GM12878 (cell line): Measurements from ENCODE around the gene MCM5. TPM values are rescaled to one million over a fixed set of nuclear protein-coding genes. Genes with fewer than 3 reads are reported as not detected.

Source experiments
- ATAC-seq: fragments of 200-7000 bp; cut with Tn5 transposase; 3 replicates; pipeline ENCODE4 v1.9.1; 2020; ENCODE audit warnings: mild to moderate bottlenecking, moderate library complexity
- BruUV-seq: library from RNA; stranded (reverse); fragments of 400-500 nt; replicated peaks from 2 replicates; lab custom pipeline; 2021; lab: Mats Ljungman, UMichigan
- CTCF ChIA-PET: fragments of 300-600 bp; sonication (Branson Sonifier 250); formaldehyde crosslinking; extraction: SDS; loops from one replicate; lab custom pipeline; 2021; ENCODE audit warnings: inconsistent platforms; lab: Yijun Ruan, JAX
- POLR2A ChIA-PET: fragments of 350-600 bp; formaldehyde crosslinking; extraction: SDS; loops from one replicate; lab custom pipeline; 2021; ENCODE audit warnings: inconsistent platforms; lab: Charles Lee
- RAD21 ChIA-PET: fragments of 300-600 bp; sonication (Branson Sonifier 250); formaldehyde crosslinking; loops from one replicate; lab custom pipeline; 2023; ENCODE audit warnings: antibody characterized with exemption; ENCODE audit not compliant: unreplicated experiment; lab: Charles Lee
- SMC1A ChIA-PET: fragments of 300-600 bp; sonication (Branson Sonifier 250); formaldehyde crosslinking; loops from one replicate; lab custom pipeline; 2023; ENCODE audit not compliant: unreplicated experiment, uncharacterized antibody; lab: Charles Lee
- DNase-seq: peaks from one replicate; pipeline ENCODE4 v3.0.0-alpha.2; 2011; ENCODE audit warnings: low read depth, low spot score
- FAIRE-seq: peaks from 3 replicates; lab custom pipeline; 2011; peaks lifted over from hg19 to GRCh38; lab: Jason Lieb, UNC
- H2AFZ ChIP-seq: 2 replicates; pipeline ENCODE4 v1.6.0; 2011; ENCODE audit warnings: low read depth, low read length, control low read depth; ENCODE audit not compliant: control insufficient read depth
- H3K27ac ChIP-seq: 2 replicates; pipeline ENCODE4 v1.5.1; 2011; ENCODE audit warnings: control low read depth; ENCODE audit not compliant: control insufficient read depth, insufficient read depth
- H3K27me3 ChIP-seq, 2 experiments: replicated peaks in 1 of 2; 2 replicates each; pipeline versions ENCODE4 v1.6.0 to v1.6.1; 2011; ENCODE audit warnings: low read length in 1 of 2; ENCODE audit not compliant: control insufficient read depth in 2 of 2, insufficient read depth in 2 of 2
- H3K36me3 ChIP-seq, 2 experiments: 2 replicates each; pipeline ENCODE4 v1.5.1; 2011; ENCODE audit warnings: low read length in 1 of 2; ENCODE audit not compliant: control insufficient read depth in 2 of 2, insufficient read depth in 2 of 2
- H3K4me1 ChIP-seq: 2 replicates; pipeline ENCODE4 v1.6.1; 2011; ENCODE audit warnings: mild to moderate bottlenecking, low read length, moderate library complexity, mixed read lengths; ENCODE audit not compliant: control insufficient read depth, insufficient read depth
- H3K4me2 ChIP-seq: 2 replicates; pipeline ENCODE4 v1.6.0; 2011; ENCODE audit warnings: control low read depth; ENCODE audit not compliant: control insufficient read depth, insufficient read depth
- H3K4me3 ChIP-seq: fragments of 200-600 bp; sonication (generic); 2 replicates; pipeline ENCODE4 v1.5.1; 2016
- H3K79me2 ChIP-seq: 2 replicates; pipeline ENCODE4 v1.6.0; 2011; ENCODE audit warnings: low read length; ENCODE audit not compliant: control insufficient read depth, insufficient read depth
- H3K9ac ChIP-seq: 2 replicates; pipeline ENCODE4 v1.8.0; 2011; ENCODE audit warnings: low read length, control low read depth, mixed read lengths; ENCODE audit not compliant: control insufficient read depth, insufficient read depth
- H3K9me3 ChIP-seq: replicated peaks from 3 replicates; pipeline ENCODE4 v1.5.1; 2011; ENCODE audit warnings: mild to moderate bottlenecking, low read length; ENCODE audit not compliant: control insufficient read depth, insufficient read depth
- H4K20me1 ChIP-seq: 2 replicates; pipeline ENCODE4 v1.6.0; 2011; ENCODE audit not compliant: control insufficient read depth, insufficient read depth
- BACH1 ChIP-seq: fragments of 450-650 bp; IDR thresholded peaks from 2 replicates; pipeline ENCODE4 v1.6.1; 2017; ENCODE audit warnings: mild to moderate bottlenecking, borderline replicate concordance
- BHLHE40 ChIP-seq, 2 experiments: fragments of 450-650 bp in 1 of 2; IDR thresholded peaks; 2 replicates each; pipeline ENCODE4 v1.6.1; 2011 to 2017; ENCODE audit warnings: low read depth in 2 of 2, borderline replicate concordance in 1 of 2, improper control_type of control experiment in 1 of 2, low read length in 1 of 2, mild to moderate bottlenecking in 1 of 2
- BRCA1 ChIP-seq: IDR thresholded peaks from 2 replicates; pipeline ENCODE4 v1.6.1; 2011; ENCODE audit warnings: low read depth, low read length, improper control_type of control experiment
- CHD2 ChIP-seq: IDR thresholded peaks from 2 replicates; pipeline ENCODE4 v1.6.1; 2011; ENCODE audit warnings: low read depth, low read length, improper control_type of control experiment, borderline replicate concordance
- DPF2 ChIP-seq: fragments of 450-650 bp; IDR thresholded peaks from 2 replicates; pipeline ENCODE4 v1.6.1; 2017; ENCODE audit warnings: mild to moderate bottlenecking
- ESRRA ChIP-seq: IDR thresholded peaks from 2 replicates; pipeline ENCODE4 v1.6.1; 2012; ENCODE audit warnings: mild to moderate bottlenecking, low read length, improper control_type of control experiment
- IKZF1 ChIP-seq: fragments of 450-650 bp; conservative IDR thresholded peaks from 2 replicates; pipeline ENCODE4 v1.6.1; 2017; ENCODE audit warnings: antibody characterized with exemption, mild to moderate bottlenecking
- RELA ChIP-seq: fragments of 450-650 bp; IDR thresholded peaks from 2 replicates; pipeline ENCODE4 v1.8.0; 2014; ENCODE audit warnings: borderline replicate concordance; ENCODE audit not compliant: partially characterized antibody
- SMARCA5 ChIP-seq: fragments of 450-650 bp; IDR thresholded peaks from 2 replicates; pipeline ENCODE4 v1.6.1; 2017; ENCODE audit warnings: mild to moderate bottlenecking
- SMC3 ChIP-seq: IDR thresholded peaks from 2 replicates; pipeline ENCODE4 v1.6.1; 2011; ENCODE audit warnings: low read length, improper control_type of control experiment, borderline replicate concordance
- STAT1 ChIP-seq: fragments of 450-650 bp; conservative IDR thresholded peaks from 2 replicates; pipeline ENCODE4 v1.6.1; 2014; ENCODE audit warnings: antibody characterized with exemption, mild to moderate bottlenecking
- YY1 ChIP-seq: IDR thresholded peaks from 2 replicates; pipeline ENCODE4 v1.6.1; 2011; ENCODE audit warnings: low read depth, mild to moderate bottlenecking, low read length
- ZNF207 ChIP-seq: fragments of 450-650 bp; IDR thresholded peaks from 2 replicates; pipeline ENCODE4 v1.6.1; 2014; ENCODE audit warnings: antibody characterized with exemption, mild to moderate bottlenecking, borderline replicate concordance
- WGBS: methylation state at CpG from one replicate; pipeline ENCODE4 v1.1.6; 2016; ENCODE audit warnings: low lambda C conversion rate; ENCODE audit not compliant: insufficient replicate concordance, insufficient coverage; ENCODE audit errors: missing lambda C conversion rate; 5-methylcytosine and 5-hydroxymethylcytosine counted together
- in situ Hi-C: fragments of 300-500 bp; cut with MboI; formaldehyde crosslinking; loops from 9 replicates; pipeline ENCODE4 v1.14.3; 2018; ENCODE audit warnings: mixed read lengths
- intact Hi-C: fragments of 100-400 bp; cut with micrococcal nuclease; formaldehyde crosslinking; loops from one replicate; pipeline ENCODE4 v1.14.2; 2022; ENCODE audit not compliant: unreplicated experiment
- polyA plus RNA-seq, 11 experiments: library from polyadenylated mRNA; depleted of rRNA in 4 of 11; unstranded in 6 of 11; stranded (reverse) in 5 of 11; fragments of >200 nt; fragmentation: Nextera tagmentation in 4 of 11; fragmentation: Illumina TruSeq in 1 of 11; extraction: Ambion mirVana in 4 of 11; extraction: Trizol in 1 of 11; gene quantifications; 1 replicate in 1 of 11; 2 replicates in 10 of 11; pipeline versions ENCODE4 v1.2.1 to v1.2.3, GENCODE V29; 2011 to 2016; ENCODE audit warnings: inconsistent platforms in 2 of 11, missing spikeins in 2 of 11, low read depth in 1 of 11
- total RNA-seq, 4 experiments: library from RNA; depleted of rRNA in 3 of 4; stranded (reverse); fragments of >200 nt in 3 of 4; fragmentation: Illumina TruSeq in 1 of 4; extraction: Trizol in 1 of 4; gene quantifications; 2 replicates each; pipeline versions ENCODE4 v1.2.1 to v1.2.3, GENCODE V29; 2013 to 2021
- TF ChIP-seq, protein P1 (sequence below): fragments of 450-650 bp; IDR thresholded peaks from 2 replicates; pipeline ENCODE4 v1.6.1; 2017; ENCODE audit warnings: low read depth, mild to moderate bottlenecking, moderate library complexity
- TF ChIP-seq, protein P2 (sequence below): IDR thresholded peaks from 2 replicates; pipeline ENCODE4 v1.6.1; 2011; ENCODE audit warnings: borderline replicate concordance, low read depth, mild to moderate bottlenecking, moderate library complexity, low read length; ENCODE audit not compliant: insufficient read depth, poor library complexity, severe bottlenecking
- TF ChIP-seq, protein P3 (sequence below), 3 experiments: IDR thresholded peaks in 2 of 3; conservative IDR thresholded peaks in 1 of 3; 2 replicates each; pipeline ENCODE4 v1.5.1; 2011; ENCODE audit warnings: low read depth in 3 of 3, low read length in 3 of 3, mild to moderate bottlenecking in 3 of 3, control low read depth in 2 of 3, moderate library complexity in 2 of 3, inconsistent platforms in 1 of 3, mixed read lengths in 1 of 3; ENCODE audit not compliant: control insufficient read depth in 2 of 3, insufficient read depth in 1 of 3; ENCODE audit errors: extremely low read depth in 1 of 3

Gene MCM5
- total and polyA plus RNA-seq, 10 of the 15 experiments (the other 5 are each of a cell fraction or from before 2014, with no cell fraction given), result 14.1 to 360 (median 164) TPM

DNA sequence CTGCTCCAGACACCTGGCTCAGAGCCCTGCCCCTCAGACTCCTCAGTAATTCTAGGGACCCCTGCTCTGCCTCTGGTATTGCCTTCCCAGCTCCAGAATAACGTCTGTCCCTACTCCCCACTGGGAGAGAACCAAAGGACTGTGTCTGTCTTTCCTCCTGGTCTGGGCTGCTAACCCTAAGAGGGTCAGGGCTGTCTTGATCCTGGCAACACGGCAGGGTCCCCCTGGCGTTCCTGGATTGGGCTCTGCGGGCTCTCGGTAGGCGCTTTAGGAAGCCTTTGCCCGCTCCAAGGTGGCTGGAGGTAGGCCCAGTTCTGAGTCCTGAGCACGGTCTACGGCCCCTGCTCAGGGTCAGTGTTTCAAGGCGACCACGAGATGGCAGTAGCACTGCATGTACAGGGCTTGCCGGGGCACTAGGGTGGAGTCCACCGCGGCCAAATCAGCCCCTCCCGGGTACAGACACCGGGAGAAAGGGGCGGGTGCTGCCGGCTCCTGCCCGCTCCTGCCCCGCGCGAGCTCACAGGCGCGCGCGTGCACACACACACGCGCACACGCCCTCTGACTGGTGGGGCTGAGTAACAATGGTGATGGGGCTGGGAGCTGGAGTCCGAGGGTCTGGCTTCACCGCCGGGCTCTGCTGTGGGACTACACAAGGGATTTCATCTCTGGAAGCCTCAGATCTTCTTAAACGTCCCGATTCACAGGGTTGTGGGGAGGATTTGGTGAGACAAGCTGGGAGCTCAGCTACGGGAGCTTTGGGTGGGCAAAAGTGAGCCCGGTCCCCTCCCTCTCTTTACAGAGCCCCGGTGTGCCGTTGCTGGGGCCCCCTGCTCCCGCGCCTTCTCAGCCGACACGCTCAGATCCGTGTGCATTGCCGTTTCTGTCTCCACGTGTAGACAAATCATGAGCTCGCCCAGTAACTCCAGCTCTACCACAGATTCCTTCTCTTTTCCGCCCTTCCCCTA, 49.1 kb upstream of the MCM5 start:
- RAD21 ChIA-PET, result interaction anchor here (0.6 to 4.4 kb wide), 33 partner anchors 9 to 290 kb away, joined by 3 to 112 read pairs (median 5); partner anchors contain the start of genes HMOX1 and TOM1
- H3K27ac ChIP-seq, result peak overlapping the region; percentile 18; the same call in 1 of the 2 replicates
- FAIRE-seq (peak; percentile 99), DNase-seq (peak; percentile 58), ATAC-seq (peak; percentile 90)
- H3K9ac ChIP-seq, result peak overlapping the region; percentile 50
- intact Hi-C loops (loop anchor here (1.0 to 5.0 kb wide), 4 partner anchors 232 to 774 kb away; no protein-coding TSS in a partner anchor), in situ Hi-C loops (loop anchor here (5.0 to 10.0 kb wide), 4 partner anchors 231 to 774 kb away; no protein-coding TSS in a partner anchor)
- H3K27me3 ChIP-seq, result no peaks in the 10 kb centered on the region
- no peaks in the 10 kb centered on the region for H3K79me2 ChIP-seq
- H3K9me3 ChIP-seq, result no peaks in the 10 kb centered on the region
- H3K4me3 ChIP-seq, result peak overlapping the region; percentile 77
- peak overlapping the region; percentile 98 for H3K4me2 ChIP-seq
- POLR2A ChIA-PET, result interaction anchor here (0.6 to 2.5 kb wide), 5 partner anchors 11 to 236 kb away, joined by 3 to 12 read pairs (median 5); no protein-coding TSS in a partner anchor
- BruUV-seq, result no TSS peak
- CTCF ChIA-PET, result interaction anchor here (0.6 to 5.2 kb wide), 45 partner anchors 9 to 775 kb away, joined by 3 to 91 read pairs (median 4); partner anchors contain the start of gene HMOX1
- H3K4me1 ChIP-seq, result peaks cover 34% of the 10 kb centered on the region
- no peaks in the 10 kb centered on the region for H4K20me1 ChIP-seq
- H2AFZ ChIP-seq, result peak overlapping the region; percentile 82
- WGBS, result 7% methylated on average over 47 of the region's 47 CpGs
- no peaks in the 10 kb centered on the region; a peak in 1 of 4 replicates for H3K36me3 ChIP-seq
- SMC1A ChIA-PET, result interaction anchor here (0.7 to 4.2 kb wide), 30 partner anchors 9 to 284 kb away, joined by 3 to 67 read pairs (median 4); partner anchors contain the start of genes HMOX1 and TOM1
- TF ChIP-seq, protein P1, sequence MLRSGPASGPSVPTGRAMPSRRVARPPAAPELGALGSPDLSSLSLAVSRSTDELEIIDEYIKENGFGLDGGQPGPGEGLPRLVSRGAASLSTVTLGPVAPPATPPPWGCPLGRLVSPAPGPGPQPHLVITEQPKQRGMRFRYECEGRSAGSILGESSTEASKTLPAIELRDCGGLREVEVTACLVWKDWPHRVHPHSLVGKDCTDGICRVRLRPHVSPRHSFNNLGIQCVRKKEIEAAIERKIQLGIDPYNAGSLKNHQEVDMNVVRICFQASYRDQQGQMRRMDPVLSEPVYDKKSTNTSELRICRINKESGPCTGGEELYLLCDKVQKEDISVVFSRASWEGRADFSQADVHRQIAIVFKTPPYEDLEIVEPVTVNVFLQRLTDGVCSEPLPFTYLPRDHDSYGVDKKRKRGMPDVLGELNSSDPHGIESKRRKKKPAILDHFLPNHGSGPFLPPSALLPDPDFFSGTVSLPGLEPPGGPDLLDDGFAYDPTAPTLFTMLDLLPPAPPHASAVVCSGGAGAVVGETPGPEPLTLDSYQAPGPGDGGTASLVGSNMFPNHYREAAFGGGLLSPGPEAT, result 0 out of 2 replicates have a peak, but pooled peaks have one; percentile 7
- TF ChIP-seq BRCA1, result no peak
- TF ChIP-seq BHLHE40 (IDR thresholded peaks at IDR 0.05; ENCODE audit: borderline replicate concordance in 1 of 2, low read depth in 2 of 2, low read length in 1 of 2), result peak; percentile 40 to 76; a peak in 1 of 4 replicates
- peak; percentile 79 for TF ChIP-seq IKZF1
- TF ChIP-seq STAT1, result peak; percentile 77; the same call in 1 of the 2 replicates
- TF ChIP-seq ESRRA, result peak; percentile 41; the same call in 1 of the 2 replicates
- peak; percentile 75 for TF ChIP-seq RELA
- no peak for TF ChIP-seq ZNF207
- peak; percentile 73 for TF ChIP-seq YY1
- TF ChIP-seq BACH1, result peak; percentile 69
- TF ChIP-seq, protein P2, sequence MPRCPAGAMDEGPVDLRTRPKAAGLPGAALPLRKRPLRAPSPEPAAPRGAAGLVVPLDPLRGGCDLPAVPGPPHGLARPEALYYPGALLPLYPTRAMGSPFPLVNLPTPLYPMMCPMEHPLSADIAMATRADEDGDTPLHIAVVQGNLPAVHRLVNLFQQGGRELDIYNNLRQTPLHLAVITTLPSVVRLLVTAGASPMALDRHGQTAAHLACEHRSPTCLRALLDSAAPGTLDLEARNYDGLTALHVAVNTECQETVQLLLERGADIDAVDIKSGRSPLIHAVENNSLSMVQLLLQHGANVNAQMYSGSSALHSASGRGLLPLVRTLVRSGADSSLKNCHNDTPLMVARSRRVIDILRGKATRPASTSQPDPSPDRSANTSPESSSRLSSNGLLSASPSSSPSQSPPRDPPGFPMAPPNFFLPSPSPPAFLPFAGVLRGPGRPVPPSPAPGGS, result no peak
- peak; percentile 94 for TF ChIP-seq SMC3
- TF ChIP-seq CHD2, result 0 out of 2 replicates have a peak, but pooled peaks have one; percentile 42
- TF ChIP-seq, protein P3, sequence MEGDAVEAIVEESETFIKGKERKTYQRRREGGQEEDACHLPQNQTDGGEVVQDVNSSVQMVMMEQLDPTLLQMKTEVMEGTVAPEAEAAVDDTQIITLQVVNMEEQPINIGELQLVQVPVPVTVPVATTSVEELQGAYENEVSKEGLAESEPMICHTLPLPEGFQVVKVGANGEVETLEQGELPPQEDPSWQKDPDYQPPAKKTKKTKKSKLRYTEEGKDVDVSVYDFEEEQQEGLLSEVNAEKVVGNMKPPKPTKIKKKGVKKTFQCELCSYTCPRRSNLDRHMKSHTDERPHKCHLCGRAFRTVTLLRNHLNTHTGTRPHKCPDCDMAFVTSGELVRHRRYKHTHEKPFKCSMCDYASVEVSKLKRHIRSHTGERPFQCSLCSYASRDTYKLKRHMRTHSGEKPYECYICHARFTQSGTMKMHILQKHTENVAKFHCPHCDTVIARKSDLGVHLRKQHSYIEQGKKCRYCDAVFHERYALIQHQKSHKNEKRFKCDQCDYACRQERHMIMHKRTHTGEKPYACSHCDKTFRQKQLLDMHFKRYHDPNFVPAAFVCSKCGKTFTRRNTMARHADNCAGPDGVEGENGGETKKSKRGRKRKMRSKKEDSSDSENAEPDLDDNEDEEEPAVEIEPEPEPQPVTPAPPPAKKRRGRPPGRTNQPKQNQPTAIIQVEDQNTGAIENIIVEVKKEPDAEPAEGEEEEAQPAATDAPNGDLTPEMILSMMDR (IDR thresholded peaks at IDR 0.05 in 2 of 3, conservative IDR thresholded peaks at IDR 0.05 in 1 of 3; ENCODE audit: control insufficient read depth in 2 of 3, extremely low read depth in 1 of 3, insufficient read depth in 1 of 3, low read depth in 3 of 3, low read length in 3 of 3), result peak; percentile 80 to 97 (median 87)
- TF ChIP-seq DPF2, result 0 out of 2 replicates have a peak, but pooled peaks have one; percentile 28
- peak; percentile 75; the same call in 1 of the 2 replicates for TF ChIP-seq SMARCA5
